Measurements from ENCODE around the gene UNC45B. TPM values are rescaled to one million over a fixed set of nuclear protein-coding genes. Genes with fewer than 3 reads are reported as not detected.
A peak's percentile ranks its signal among the peaks of the same experiment; 100 is the strongest.
"Not testable (repeated sequence)": the region's sequence is repeated elsewhere in the genome, so short reads cannot be mapped to it uniquely, and the experiment has no call there.

Gene UNC45B
- total and polyA plus RNA-seq, 2 experiments from 2014 or later = not detected

DNA sequence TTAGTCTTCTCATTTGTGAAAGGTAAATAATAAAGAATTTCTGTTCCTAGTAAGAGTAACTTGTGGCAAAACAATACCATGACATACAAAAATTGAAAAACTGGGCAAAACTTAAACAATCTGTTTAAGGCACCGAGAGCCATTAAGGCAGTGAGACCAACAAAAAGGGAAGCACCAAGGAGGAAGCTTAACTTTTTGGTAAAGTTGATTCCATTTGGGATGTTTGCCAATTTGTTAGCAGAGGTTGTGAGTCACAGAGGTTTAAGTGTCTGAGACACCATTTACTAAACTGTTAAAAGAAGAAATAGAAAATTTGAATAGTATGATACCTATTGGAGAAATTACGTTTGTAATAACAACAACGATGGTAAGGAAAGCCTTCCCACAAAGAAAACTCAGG, 41.7 kb downstream of the UNC45B start:
- Histone ChIP-seq H3K9me3 (ENCODE audit: low read depth) (no peaks in the 10 kb centered on the region), H2AFZ (no peak overlapping the region), H3K79me2 (ENCODE audit: insufficient read depth) (no peaks in the 10 kb centered on the region), H3K9me2 (ENCODE audit: insufficient read depth) (no peaks in the 10 kb centered on the region), H3K27me3 (replicated peaks; ENCODE audit: insufficient read depth) (0 out of 2 replicates have a peak, but pooled peaks cover 7% of the 10 kb centered on the region), H3K4me2 (ENCODE audit: unreplicated experiment) (no peak overlapping the region), H3F3A (ENCODE audit: insufficient read depth) (no peaks in the 10 kb centered on the region), H3K36me3 (ENCODE audit: low read depth) (no peaks in the 10 kb centered on the region), H3K4me1 (ENCODE audit: insufficient read depth) (no peaks in the 10 kb centered on the region), H4K20me1 (ENCODE audit: insufficient read depth) (no peaks in the 10 kb centered on the region), H3K27ac (no peak overlapping the region), H3K4me3 (no peak overlapping the region), H3K9ac (no peak overlapping the region)
- DNase-seq = peak; percentile 49
- in situ Hi-C loops (cut with MboI) = no loop called here
- TF ChIP-seq EZH2phosphoT487 (IDR thresholded peaks at IDR 0.05; ENCODE audit: insufficient read depth, low read depth) = no peak
- no peak for TF ChIP-seq EZH2 (IDR thresholded peaks at IDR 0.05; ENCODE audit: insufficient read depth, poor library complexity, severe bottlenecking)
- 74 to 81% methylated on average over 3 of the region's 3 CpGs for whole genome bisulfite sequencing, 2 experiments (ENCODE audit: low coverage in 1 of 2, low lambda C conversion rate in 2 of 2, missing lambda C conversion rate in 2 of 2)

GRCh38 chr17:35191001-35191695, 43.5 kb downstream of the UNC45B start:
- WGBS, 2 experiments (ENCODE audit: low coverage in 1 of 2, low lambda C conversion rate in 2 of 2, missing lambda C conversion rate in 2 of 2) = 36 to 41% methylated on average over 11 of the region's 11 CpGs

GRCh38 chr17:35192708-35193107, 45.1 kb downstream of the UNC45B start:
- no peak for DNase-seq
- TF ChIP-seq EZH2phosphoT487 (IDR thresholded peaks at IDR 0.05; ENCODE audit: insufficient read depth, low read depth) (no peak), EZH2 (IDR thresholded peaks at IDR 0.05; ENCODE audit: insufficient read depth, poor library complexity, severe bottlenecking) (no peak)
- no peaks in the 10 kb centered on the region for H3K36me3 ChIP-seq (ENCODE audit: low read depth)
- no peaks in the 10 kb centered on the region for H3K79me2 ChIP-seq (ENCODE audit: insufficient read depth)
- no peak overlapping the region for H3K4me3 ChIP-seq
- no peaks in the 10 kb centered on the region for H3K9me3 ChIP-seq (ENCODE audit: low read depth)
- no peak overlapping the region for H3K27ac ChIP-seq
- H3K27me3 ChIP-seq (replicated peaks; ENCODE audit: insufficient read depth) = 0 out of 2 replicates have a peak, but pooled peaks cover 7% of the 10 kb centered on the region
- in situ Hi-C loops (cut with MboI) = no loop called here
- no peaks in the 10 kb centered on the region for H3F3A ChIP-seq (ENCODE audit: insufficient read depth)
- H3K4me1 ChIP-seq (ENCODE audit: insufficient read depth) = no peaks in the 10 kb centered on the region
- H2AFZ ChIP-seq = no peak overlapping the region
- 3 to 5% methylated on average over 8 of the region's 8 CpGs for WGBS, 2 experiments (ENCODE audit: low coverage in 1 of 2, low lambda C conversion rate in 2 of 2, missing lambda C conversion rate in 2 of 2)
- no peak overlapping the region for H3K4me2 ChIP-seq (ENCODE audit: unreplicated experiment)
- H3K9ac ChIP-seq = no peak overlapping the region
- H4K20me1 ChIP-seq (ENCODE audit: insufficient read depth) = no peaks in the 10 kb centered on the region
- no peaks in the 10 kb centered on the region for H3K9me2 ChIP-seq (ENCODE audit: insufficient read depth)

More at GRCh38 chr17:35191001-35191695, 43.5 kb downstream of the UNC45B start:
- Histone ChIP-seq H2AFZ (no peak overlapping the region), H3K4me1 (ENCODE audit: insufficient read depth) (no peaks in the 10 kb centered on the region), H3K9me2 (ENCODE audit: insufficient read depth) (no peaks in the 10 kb centered on the region), H3F3A (ENCODE audit: insufficient read depth) (no peaks in the 10 kb centered on the region), H3K9me3 (ENCODE audit: low read depth) (no peaks in the 10 kb centered on the region), H4K20me1 (ENCODE audit: insufficient read depth) (no peaks in the 10 kb centered on the region), H3K27ac (no peak overlapping the region), H3K36me3 (ENCODE audit: low read depth) (no peaks in the 10 kb centered on the region), H3K4me2 (ENCODE audit: unreplicated experiment) (no peak overlapping the region), H3K4me3 (no peak overlapping the region), H3K27me3 (replicated peaks; ENCODE audit: insufficient read depth) (0 out of 2 replicates have a peak, but pooled peaks cover 7% of the 10 kb centered on the region), H3K9ac (no peak overlapping the region), H3K79me2 (ENCODE audit: insufficient read depth) (no peaks in the 10 kb centered on the region)
- in situ Hi-C loops (cut with MboI) = no loop called here
- TF ChIP-seq EZH2phosphoT487 (IDR thresholded peaks at IDR 0.05; ENCODE audit: insufficient read depth, low read depth) (no peak), EZH2 (IDR thresholded peaks at IDR 0.05; ENCODE audit: insufficient read depth, poor library complexity, severe bottlenecking) (no peak)
- no peak for DNase-seq

DNA sequence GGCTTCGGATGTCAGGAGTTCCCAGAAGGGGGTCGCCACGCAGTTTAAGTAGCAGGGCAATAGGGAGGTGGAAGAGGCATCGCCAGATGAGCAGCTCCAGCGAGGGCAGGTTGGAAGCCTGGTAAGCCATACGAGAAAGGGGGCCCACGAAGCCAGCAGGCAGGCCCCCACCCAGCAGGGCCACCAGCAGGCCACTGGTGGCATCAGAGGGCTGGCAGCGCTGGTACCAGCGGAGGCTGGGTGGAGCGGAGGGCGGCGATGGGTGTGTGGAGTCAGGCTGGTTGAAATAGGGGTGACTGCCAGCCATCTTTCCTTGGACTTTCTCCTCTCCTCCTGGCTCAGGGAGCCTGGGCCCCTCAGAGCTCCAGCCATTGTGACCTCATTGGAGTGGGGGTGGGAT, 46.4 kb downstream of the UNC45B start, which contains the start of gene SLC35G3:
SLC35G3 (minus strand) TSS at position 393 of the 400 bp plus-strand sequence; CDS start at position 307, 86 bp downstream.
- H3K27ac ChIP-seq; H3K9me2 ChIP-seq (ENCODE audit: insufficient read depth); H3K79me2 ChIP-seq (ENCODE audit: insufficient read depth); H3F3A ChIP-seq (ENCODE audit: insufficient read depth); H3K27me3 ChIP-seq (replicated peaks; ENCODE audit: insufficient read depth); H3K4me1 ChIP-seq (ENCODE audit: insufficient read depth); H3K36me3 ChIP-seq (ENCODE audit: low read depth); H3K9me3 ChIP-seq (ENCODE audit: low read depth); H3K4me3 ChIP-seq; DNase-seq; H3K4me2 ChIP-seq (ENCODE audit: unreplicated experiment); H2AFZ ChIP-seq; in situ Hi-C loops (cut with MboI); H4K20me1 ChIP-seq (ENCODE audit: insufficient read depth); H3K9ac ChIP-seq: not testable (repeated sequence)
- 75 to 79% methylated on average over 12 of the region's 12 CpGs for WGBS, 2 experiments (ENCODE audit: low coverage in 1 of 2, low lambda C conversion rate in 2 of 2, missing lambda C conversion rate in 2 of 2)

- H3K36me3 ChIP-seq (ENCODE audit: low read depth); H3K4me3 ChIP-seq; H3K27me3 ChIP-seq (replicated peaks; ENCODE audit: insufficient read depth); H3K9me2 ChIP-seq (ENCODE audit: insufficient read depth); H3F3A ChIP-seq (ENCODE audit: insufficient read depth); DNase-seq; H3K4me1 ChIP-seq (ENCODE audit: insufficient read depth); H4K20me1 ChIP-seq (ENCODE audit: insufficient read depth); H2AFZ ChIP-seq; H3K27ac ChIP-seq; in situ Hi-C loops (cut with MboI); H3K9me3 ChIP-seq (ENCODE audit: low read depth); H3K79me2 ChIP-seq (ENCODE audit: insufficient read depth); H3K4me2 ChIP-seq (ENCODE audit: unreplicated experiment); H3K9ac ChIP-seq: not testable (repeated sequence)
- 83 to 84% methylated on average over 14 to 31 of the region's 31 CpGs for WGBS, 2 experiments (ENCODE audit: low coverage in 1 of 2, low lambda C conversion rate in 2 of 2, missing lambda C conversion rate in 2 of 2)
Measured at GRCh38 chr17:35195062-35195461, 47.4 kb downstream of the UNC45B start.

GRCh38 chr17:35202582-35202981, 55.0 kb downstream of the UNC45B start:
- in situ Hi-C loops (cut with MboI); H2AFZ ChIP-seq; H3K27ac ChIP-seq; H3K4me2 ChIP-seq (ENCODE audit: unreplicated experiment); H3K4me1 ChIP-seq (ENCODE audit: insufficient read depth); H3K9ac ChIP-seq; H3K4me3 ChIP-seq; H3K36me3 ChIP-seq (ENCODE audit: low read depth); H3K79me2 ChIP-seq (ENCODE audit: insufficient read depth); H3F3A ChIP-seq (ENCODE audit: insufficient read depth); H3K9me3 ChIP-seq (ENCODE audit: low read depth); H3K27me3 ChIP-seq (replicated peaks; ENCODE audit: insufficient read depth); H4K20me1 ChIP-seq (ENCODE audit: insufficient read depth); H3K9me2 ChIP-seq (ENCODE audit: insufficient read depth); DNase-seq: not testable (repeated sequence)
- WGBS, 2 experiments (ENCODE audit: low coverage in 1 of 2, low lambda C conversion rate in 2 of 2, missing lambda C conversion rate in 2 of 2) = 31 to 38% methylated on average over 2 of the region's 2 CpGs

All from GM23248 (cell line).